Sigmoid colon (tissue), 4 donors: ENCODE measurements around the gene LHPP.

ENCODE experiments used
- CTCF ChIP-seq, 4 experiments: fragments of 450-650 bp in 3 of 4; fragments of 200-600 bp in 1 of 4; IDR thresholded peaks; one replicate each; pipeline ENCODE4 v1.5.1; 2016 to 2019; ENCODE audit warnings: antibody characterized with exemption in 4 of 4, mild to moderate bottlenecking in 3 of 4, moderate library complexity in 2 of 4
- EP300 ChIP-seq, 4 donors: sonication (generic); formaldehyde crosslinking; IDR thresholded peaks; one replicate each; pipeline ENCODE4 v1.6.1; 2017; ENCODE audit warnings: antibody characterized with exemption in 4 of 4
- POLR2A ChIP-seq, 2 donors: fragments of 450-650 bp; IDR thresholded peaks; one replicate each; pipeline ENCODE4 v1.6.1; 2016; ENCODE audit warnings: antibody characterized with exemption in 2 of 2, mild to moderate bottlenecking in 2 of 2, moderate library complexity in 2 of 2
- POLR2AphosphoS5 ChIP-seq, 4 donors: sonication (generic); formaldehyde crosslinking; IDR thresholded peaks; one replicate each; pipeline ENCODE4 v1.6.1; 2017; ENCODE audit warnings: antibody characterized with exemption in 4 of 4

GRCh38 chr10:124598773-124599587 lies 137.4 kb downstream of the LHPP start:
- TF ChIP-seq CTCF (IDR thresholded peaks at IDR 0.05) = no peak
- no peak for TF ChIP-seq POLR2AphosphoS5 (IDR thresholded peaks at IDR 0.05)
- no peak for TF ChIP-seq POLR2A (IDR thresholded peaks at IDR 0.05)
- TF ChIP-seq EP300 (IDR thresholded peaks at IDR 0.05) = no peak
